Left hindlimb (tissue), 1 donor: Measurements from ENCODE around the gene REP15.
A peak's percentile ranks its signal among the peaks of the same experiment; 100 is the strongest.
"Not testable (repeated sequence)": the region's sequence is repeated elsewhere in the genome, so short reads cannot be mapped to it uniquely, and the experiment has no call there.

Source experiments
- DNase-seq: peaks from one replicate; pipeline ENCODE4 v3.0.0-alpha.2; 2018

Gene REP15

GRCh38 chr12:27703720-27704452, 7.6 kb downstream of the REP15 start:
- DNase-seq, result peak; percentile 59

GRCh38 chr12:27705263-27705662, 9.0 kb downstream of the REP15 start:
- no peak for DNase-seq

GRCh38 chr12:27707216-27707615, 11.0 kb downstream of the REP15 start:
- DNase-seq, result no peak

GRCh38 chr12:27709212-27709931, 13.1 kb downstream of the REP15 start:
- no peak for DNase-seq

GRCh38 chr12:27709932-27710591, 13.8 kb downstream of the REP15 start:
- DNase-seq, result no peak

- peak; percentile 94 for DNase-seq
Measured at GRCh38 chr12:27710592-27711316, 14.5 kb downstream of the REP15 start, which contains the start of gene MRPS35. Gene MRPS35, plus strand, starts transcription at chr12:27710832. Its CDS starts 12 bp downstream, at chr12:27710844.

- no peak for DNase-seq
Measured at GRCh38 chr12:27711317-27711682, 15.1 kb downstream of the REP15 start.

- DNase-seq, result no peak
Measured at GRCh38 chr12:27711967-27712366, 15.7 kb downstream of the REP15 start.

- DNase-seq, result no peak
Measured at GRCh38 chr12:27723212-27723611, 27.0 kb downstream of the REP15 start.

- no peak for DNase-seq
Measured at GRCh38 chr12:27730097-27730588, 33.9 kb downstream of the REP15 start.

- no peak for DNase-seq
Measured at GRCh38 chr12:27732281-27732680, 36.0 kb downstream of the REP15 start.

GRCh38 chr12:27733052-27733656, 36.9 kb downstream of the REP15 start:
- DNase-seq, result no peak

GRCh38 chr12:27733791-27734190, 37.5 kb downstream of the REP15 start:
- DNase-seq, result no peak

GRCh38 chr12:27734321-27734720, 38.1 kb downstream of the REP15 start:
- not testable (repeated sequence) for DNase-seq

- no peak for DNase-seq
Measured at GRCh38 chr12:27743601-27744000, 47.4 kb downstream of the REP15 start.

GRCh38 chr12:27745734-27746133, 49.5 kb downstream of the REP15 start:
- not testable (repeated sequence) for DNase-seq
